ENCODE measurements around the gene ADH4.

GRCh38 chr4:99159699-99160098 is 15.6 kb upstream of the ADH4 start:
- no peak for TF ChIP-seq TCF7L2 (IDR thresholded peaks at IDR 0.05; ENCODE audit: low read depth, low read length)
- TF ChIP-seq CTCF (IDR thresholded peaks at IDR 0.05): peak; percentile 30; the same call in 1 of the 2 replicates
- TF ChIP-seq SIN3A (IDR thresholded peaks at IDR 0.05; ENCODE audit: borderline replicate concordance, insufficient read depth, low read depth, low read length): no peak
- TF ChIP-seq POLR2AphosphoS5 (IDR thresholded peaks at IDR 0.05; ENCODE audit: low read depth, low read length): no peak
